ENCODE data around the gene KMO. TPM values are rescaled to one million over a fixed set of nuclear protein-coding genes. Genes with fewer than 3 reads are reported as not detected.

Gene KMO
- total RNA-seq, 1 experiment from 2014 or later = 5.8 TPM

- no peaks in the 10 kb centered on the region for H3K27me3 ChIP-seq (ENCODE audit: low read length)
- H3K9me2 ChIP-seq (replicated peaks; ENCODE audit: insufficient read depth, low read length) = no peaks in the 10 kb centered on the region
- H3K4me3 ChIP-seq (ENCODE audit: low read length) = 0 out of 2 replicates have a peak overlapping the region, but pooled peaks have one; percentile 57
- peaks cover 56% of the 10 kb centered on the region for H3K4me1 ChIP-seq (ENCODE audit: low read length)
- H3K27ac ChIP-seq (ENCODE audit: low read length) = peak overlapping the region; percentile 94
- no peaks in the 10 kb centered on the region for H3K36me3 ChIP-seq (ENCODE audit: insufficient read depth, low read length)
- peak overlapping the region; percentile 74 for H3K4me2 ChIP-seq (ENCODE audit: low read depth, low read length, poor library complexity, severe bottlenecking)
- DNase-seq = no peak
- no peaks in the 10 kb centered on the region for H3K9me3 ChIP-seq (ENCODE audit: low read length)
- 0 out of 2 replicates have a peak overlapping the region, but pooled peaks have one; percentile 16 for H3K9ac ChIP-seq (ENCODE audit: low read length)
- no peaks in the 10 kb centered on the region for H4K20me1 ChIP-seq (ENCODE audit: insufficient read depth, low read depth, low read length)
- H2AFZ ChIP-seq (ENCODE audit: low read length) = peak overlapping the region; percentile 57
- no peaks in the 10 kb centered on the region for H3K79me2 ChIP-seq (ENCODE audit: low read length)
Observed at GRCh38 chr1:241550318-241550717, 18.1 kb downstream of the KMO start.

- Histone ChIP-seq H2AFZ (ENCODE audit: low read length) (peak overlapping the region; percentile 92), H3K9ac (ENCODE audit: low read length) (peak overlapping the region; percentile 68)
- peak; percentile 96 for DNase-seq
Observed at GRCh38 chr1:241551759-241552638, 19.8 kb downstream of the KMO start.

DNA sequence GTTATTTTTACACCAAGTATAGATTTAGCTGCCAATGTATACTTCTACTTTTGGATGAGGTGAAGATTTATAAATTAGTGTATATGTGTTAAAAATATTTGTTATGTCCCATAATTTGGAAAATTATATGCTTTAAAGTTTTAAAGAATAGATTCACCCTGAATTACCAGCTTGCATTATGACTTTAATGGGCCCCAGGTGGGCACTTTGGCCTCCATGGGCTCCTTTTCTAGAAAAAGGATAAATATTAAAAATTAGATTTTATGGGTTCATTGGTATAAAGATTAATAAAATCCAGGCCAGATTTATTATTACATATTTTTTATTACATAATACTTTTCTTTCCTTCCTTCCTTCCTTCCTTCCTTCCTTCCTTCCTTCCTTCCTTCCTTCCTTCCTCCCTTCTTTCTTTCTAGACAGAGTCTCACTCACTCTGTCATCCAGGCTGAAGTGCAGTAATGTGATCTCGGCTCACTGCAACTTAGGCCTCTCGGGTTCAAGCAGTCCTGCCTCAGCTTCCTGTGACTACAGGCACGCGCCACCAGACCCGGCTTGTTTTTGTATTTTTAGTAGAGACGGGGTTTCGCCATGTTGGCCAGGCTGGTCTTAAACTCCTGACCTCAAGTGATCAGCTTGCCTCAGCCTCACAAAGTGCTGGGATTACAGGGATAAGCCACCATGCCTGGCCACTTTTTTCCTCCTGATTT is 21.9 kb downstream of the KMO start:
- Histone ChIP-seq H3K9ac (ENCODE audit: low read length) (no peak overlapping the region), H3K9me2 (replicated peaks; ENCODE audit: insufficient read depth, low read length) (no peaks in the 10 kb centered on the region), H3K79me2 (ENCODE audit: low read length) (no peaks in the 10 kb centered on the region), H2AFZ (ENCODE audit: low read length) (no peak overlapping the region), H3K9me3 (ENCODE audit: low read length) (no peaks in the 10 kb centered on the region), H3K4me2 (ENCODE audit: low read depth, low read length, poor library complexity, severe bottlenecking) (no peak overlapping the region), H4K20me1 (ENCODE audit: insufficient read depth, low read depth, low read length) (no peaks in the 10 kb centered on the region), H3K27me3 (ENCODE audit: low read length) (no peaks in the 10 kb centered on the region), H3K4me1 (ENCODE audit: low read length) (peaks cover 51% of the 10 kb centered on the region), H3K27ac (ENCODE audit: low read length) (peak overlapping the region; percentile 94), H3K36me3 (ENCODE audit: insufficient read depth, low read length) (no peaks in the 10 kb centered on the region), H3K4me3 (ENCODE audit: low read length) (no peak overlapping the region)
- no peak for DNase-seq

More at GRCh38 chr1:241551759-241552638, 19.8 kb downstream of the KMO start:
- H3K79me2 ChIP-seq (ENCODE audit: low read length) = no peaks in the 10 kb centered on the region
- no peaks in the 10 kb centered on the region for H3K36me3 ChIP-seq (ENCODE audit: insufficient read depth, low read length)
- H4K20me1 ChIP-seq (ENCODE audit: insufficient read depth, low read depth, low read length) = no peaks in the 10 kb centered on the region
- H3K27ac ChIP-seq (ENCODE audit: low read length) = peak overlapping the region; percentile 94
- H3K27me3 ChIP-seq (ENCODE audit: low read length) = no peaks in the 10 kb centered on the region
- H3K4me3 ChIP-seq (ENCODE audit: low read length) = peak overlapping the region; percentile 57
- H3K9me2 ChIP-seq (replicated peaks; ENCODE audit: insufficient read depth, low read length) = no peaks in the 10 kb centered on the region
- H3K9me3 ChIP-seq (ENCODE audit: low read length) = no peaks in the 10 kb centered on the region
- peaks cover 51% of the 10 kb centered on the region for H3K4me1 ChIP-seq (ENCODE audit: low read length)
- H3K4me2 ChIP-seq (ENCODE audit: low read depth, low read length, poor library complexity, severe bottlenecking) = peak overlapping the region; percentile 74

GRCh38 chr1:241555526-241555925 is 23.3 kb downstream of the KMO start:
- H2AFZ ChIP-seq (ENCODE audit: low read length) = no peak overlapping the region
- H3K4me2 ChIP-seq (ENCODE audit: low read depth, low read length, poor library complexity, severe bottlenecking) = no peak overlapping the region
- no peaks in the 10 kb centered on the region for H3K36me3 ChIP-seq (ENCODE audit: insufficient read depth, low read length)
- H4K20me1 ChIP-seq (ENCODE audit: insufficient read depth, low read depth, low read length) = no peaks in the 10 kb centered on the region
- H3K9me3 ChIP-seq (ENCODE audit: low read length) = no peaks in the 10 kb centered on the region
- DNase-seq = no peak
- no peak overlapping the region for H3K9ac ChIP-seq (ENCODE audit: low read length)
- peak overlapping the region; percentile 18; the same call in 1 of the 2 replicates for H3K27ac ChIP-seq (ENCODE audit: low read length)
- no peaks in the 10 kb centered on the region for H3K27me3 ChIP-seq (ENCODE audit: low read length)
- no peaks in the 10 kb centered on the region for H3K9me2 ChIP-seq (replicated peaks; ENCODE audit: insufficient read depth, low read length)
- peaks cover 41% of the 10 kb centered on the region for H3K4me1 ChIP-seq (ENCODE audit: low read length)
- H3K79me2 ChIP-seq (ENCODE audit: low read length) = no peaks in the 10 kb centered on the region
- no peak overlapping the region for H3K4me3 ChIP-seq (ENCODE audit: low read length)

DNA sequence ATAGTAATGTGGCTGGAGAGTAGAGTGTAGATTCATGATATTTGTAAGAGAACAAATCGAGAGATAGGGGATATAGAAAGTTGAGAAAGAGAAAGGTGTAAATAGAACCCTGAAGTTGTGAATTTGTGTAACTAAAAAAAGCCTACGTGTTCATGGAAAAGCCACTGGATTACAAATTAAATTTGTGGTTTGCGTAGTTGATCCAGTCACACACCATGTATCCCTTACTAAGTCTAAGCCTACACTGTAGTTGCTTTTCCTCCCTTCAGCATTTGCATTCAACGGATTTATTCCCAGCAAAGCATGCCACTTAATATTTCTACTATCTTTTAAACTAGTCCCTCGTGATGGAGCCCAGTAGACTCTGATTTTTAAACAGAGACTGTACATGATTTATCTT is 24.9 kb downstream of the KMO start:
- Histone ChIP-seq H3K9me3 (ENCODE audit: low read length) (no peaks in the 10 kb centered on the region), H3K79me2 (ENCODE audit: low read length) (no peaks in the 10 kb centered on the region), H3K36me3 (ENCODE audit: insufficient read depth, low read length) (no peaks in the 10 kb centered on the region), H3K27ac (ENCODE audit: low read length) (no peak overlapping the region), H3K9ac (ENCODE audit: low read length) (no peak overlapping the region), H4K20me1 (ENCODE audit: insufficient read depth, low read depth, low read length) (no peaks in the 10 kb centered on the region), H3K9me2 (replicated peaks; ENCODE audit: insufficient read depth, low read length) (no peaks in the 10 kb centered on the region), H3K4me1 (ENCODE audit: low read length) (peaks cover 26% of the 10 kb centered on the region), H3K27me3 (ENCODE audit: low read length) (no peaks in the 10 kb centered on the region), H2AFZ (ENCODE audit: low read length) (no peak overlapping the region), H3K4me2 (ENCODE audit: low read depth, low read length, poor library complexity, severe bottlenecking) (no peak overlapping the region), H3K4me3 (ENCODE audit: low read length) (no peak overlapping the region)
- DNase-seq = no peak

DNA sequence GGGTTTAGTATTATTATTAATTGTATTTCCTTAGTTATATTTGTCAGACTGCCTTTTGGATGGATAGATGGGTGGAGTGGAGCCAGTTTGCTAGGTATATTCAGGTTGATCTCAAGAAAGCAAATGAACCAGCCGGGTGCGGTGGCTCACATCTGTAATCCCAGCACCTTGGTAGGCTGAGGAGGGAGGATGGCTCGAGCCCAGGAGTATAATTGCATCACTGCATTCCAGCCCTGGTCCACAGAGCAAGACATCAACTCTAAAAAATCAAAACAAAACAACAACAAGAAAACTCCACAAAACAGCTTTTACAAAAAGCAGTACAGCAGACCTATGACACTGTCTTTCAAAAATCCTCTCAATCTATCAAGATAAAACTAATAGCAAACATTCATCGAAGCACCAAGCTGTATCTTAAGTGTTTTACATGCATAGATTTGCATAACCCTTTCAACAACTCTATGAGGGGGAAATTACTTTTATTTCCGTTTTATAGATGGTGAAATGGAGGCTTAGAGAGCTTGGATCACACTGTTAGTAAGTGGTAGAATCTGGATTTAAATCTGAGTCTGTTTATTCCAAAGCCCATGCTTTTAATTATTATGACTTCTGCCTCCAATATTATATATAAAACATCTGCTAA is 25.5 kb downstream of the KMO start:
- DNase-seq = no peak
- H3K4me3 ChIP-seq (ENCODE audit: low read length) = no peak overlapping the region
- peak overlapping the region; percentile 55 for H2AFZ ChIP-seq (ENCODE audit: low read length)
- H4K20me1 ChIP-seq (ENCODE audit: insufficient read depth, low read depth, low read length) = no peaks in the 10 kb centered on the region
- H3K4me1 ChIP-seq (ENCODE audit: low read length) = peaks cover 19% of the 10 kb centered on the region
- H3K27me3 ChIP-seq (ENCODE audit: low read length) = no peaks in the 10 kb centered on the region
- no peak overlapping the region for H3K27ac ChIP-seq (ENCODE audit: low read length)
- H3K4me2 ChIP-seq (ENCODE audit: low read depth, low read length, poor library complexity, severe bottlenecking) = no peak overlapping the region
- H3K9me2 ChIP-seq (replicated peaks; ENCODE audit: insufficient read depth, low read length) = no peaks in the 10 kb centered on the region
- H3K36me3 ChIP-seq (ENCODE audit: insufficient read depth, low read length) = no peaks in the 10 kb centered on the region
- no peak overlapping the region for H3K9ac ChIP-seq (ENCODE audit: low read length)
- H3K79me2 ChIP-seq (ENCODE audit: low read length) = no peaks in the 10 kb centered on the region
- no peaks in the 10 kb centered on the region for H3K9me3 ChIP-seq (ENCODE audit: low read length)

DNA sequence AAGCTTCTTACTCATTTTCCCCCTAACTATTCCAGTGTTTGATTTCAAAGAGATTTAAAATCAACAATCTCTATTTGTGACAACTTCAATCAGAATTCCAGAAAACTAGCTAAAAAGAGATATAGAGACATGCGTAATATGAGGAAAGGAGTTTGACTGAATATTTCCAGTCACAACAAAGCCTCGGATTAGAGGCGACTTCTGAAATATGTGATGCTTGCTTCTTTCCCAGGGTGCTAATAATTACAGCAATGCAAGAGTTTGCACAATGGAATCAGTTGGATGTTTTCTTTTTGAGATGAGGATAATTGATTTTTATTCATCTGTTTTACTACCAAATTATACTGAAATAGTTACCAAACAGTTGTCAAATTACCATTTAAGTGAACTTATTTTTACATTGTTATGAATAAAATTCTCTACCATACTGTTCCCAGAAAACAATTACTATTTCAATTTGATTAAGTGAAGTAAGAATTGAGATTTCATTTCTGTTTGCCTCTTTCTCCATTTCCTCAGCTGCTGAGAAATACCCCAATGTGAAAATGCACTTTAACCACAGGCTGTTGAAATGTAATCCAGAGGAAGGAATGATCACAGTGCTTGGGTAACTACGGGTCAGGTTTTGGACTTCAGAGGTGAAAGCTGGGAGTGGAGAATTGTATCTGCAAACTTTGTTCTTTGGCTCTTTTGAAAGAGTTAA is 28.1 kb downstream of the KMO start:
- DNase-seq = no peak
- Histone ChIP-seq H3K4me3 (ENCODE audit: low read length) (no peak overlapping the region), H4K20me1 (ENCODE audit: insufficient read depth, low read depth, low read length) (no peaks in the 10 kb centered on the region), H3K36me3 (ENCODE audit: insufficient read depth, low read length) (no peaks in the 10 kb centered on the region), H3K27ac (ENCODE audit: low read length) (no peak overlapping the region), H3K4me2 (ENCODE audit: low read depth, low read length, poor library complexity, severe bottlenecking) (no peak overlapping the region), H3K4me1 (ENCODE audit: low read length) (peaks cover 8% of the 10 kb centered on the region), H3K9me2 (replicated peaks; ENCODE audit: insufficient read depth, low read length) (no peaks in the 10 kb centered on the region), H3K27me3 (ENCODE audit: low read length) (no peaks in the 10 kb centered on the region), H2AFZ (ENCODE audit: low read length) (no peak overlapping the region), H3K9me3 (ENCODE audit: low read length) (no peaks in the 10 kb centered on the region), H3K79me2 (ENCODE audit: low read length) (no peaks in the 10 kb centered on the region), H3K9ac (ENCODE audit: low read length) (no peak overlapping the region)

Data from Karpas-422 (cell line).